ENCODE data around the gene PEF1. TPM values are rescaled to one million over a fixed set of nuclear protein-coding genes. Genes with fewer than 3 reads are reported as not detected.

Gene PEF1
- total and polyA plus RNA-seq, 2 of the 8 experiments (the other 6 are each of a cell fraction or from before 2014, with no cell fraction given), result 35.2 to 69.2 TPM

- H3K27ac ChIP-seq (ENCODE audit: low read depth, low read length), result no peak overlapping the region
- CTCF ChIA-PET (ENCODE audit: partially characterized antibody), result interaction anchor here (1.0 to 24.1 kb wide), 17 partner anchors 9 to 284 kb away, joined by 3 to 370 read pairs (median 6); partner anchors contain the start of gene COL16A1
Measured at GRCh38 chr1:31679676-31680230, 35.1 kb upstream of the PEF1 start.

More at GRCh38 chr1:31679676-31680230, 35.1 kb upstream of the PEF1 start:
- Histone ChIP-seq H3K36me3 (ENCODE audit: control insufficient read depth in 2 of 4, insufficient read depth in 4 of 4, low read length in 3 of 4) (no peaks in the 10 kb centered on the region), H2AK5ac (ENCODE audit: low read depth, low read length) (no peak overlapping the region), H3K4me1 (replicated peaks in 1 of 4; ENCODE audit: control insufficient read depth in 3 of 4, insufficient read depth in 4 of 4, low read length in 3 of 4) (no peaks in the 10 kb centered on the region), H3K18ac (ENCODE audit: extremely low read depth, low read length) (no peak overlapping the region), H2BK20ac (ENCODE audit: low read length) (no peak overlapping the region), H3K23me2 (ENCODE audit: low read depth, low read length) (no peaks in the 10 kb centered on the region), H2AFZ (ENCODE audit: low read length) (no peak overlapping the region), H3K79me1 (ENCODE audit: low read depth, low read length) (no peaks in the 10 kb centered on the region), H3K56ac (replicated peaks; ENCODE audit: insufficient read length, low read depth, low read length) (no peak overlapping the region), H3K23ac (ENCODE audit: insufficient read length) (no peak overlapping the region), H4K20me1 (replicated peaks in 1 of 2; ENCODE audit: control insufficient read depth in 1 of 2, insufficient read depth in 2 of 2, low read length in 2 of 2) (peaks cover 0 to 1% of the 10 kb centered on the region in 2 experiments), H3K27me3 (replicated peaks in 1 of 4; ENCODE audit: control insufficient read depth in 3 of 4, extremely low read depth in 1 of 4, insufficient read depth in 3 of 4, low read length in 3 of 4) (no peaks in the 10 kb centered on the region), H2BK15ac (ENCODE audit: low read length) (no peak overlapping the region), H3K4me2 (ENCODE audit: insufficient read depth in 1 of 2, low read depth in 2 of 2, low read length in 2 of 2) (no peak overlapping the region), H2BK5ac (ENCODE audit: low read depth, low read length) (no peak overlapping the region), H3K9ac (replicated peaks in 1 of 4; ENCODE audit: extremely low read depth in 1 of 4, low read depth in 3 of 4, low read length in 3 of 4) (no peak overlapping the region), H3K4ac (replicated peaks; ENCODE audit: insufficient read length, low read depth, low read length) (no peak overlapping the region), H4K5ac (ENCODE audit: insufficient read length, low read depth, low read length) (no peak overlapping the region), H2BK120ac (replicated peaks; ENCODE audit: low read depth, low read length) (no peak overlapping the region), H3K9me3 (ENCODE audit: insufficient read depth in 2 of 2, low read depth in 1 of 2, low read length in 1 of 2) (no peaks in the 10 kb centered on the region), H3K79me2 (ENCODE audit: control insufficient read depth in 1 of 2, insufficient read depth in 2 of 2, low read length in 2 of 2) (no peaks in the 10 kb centered on the region), H4K8ac (ENCODE audit: extremely low read depth, insufficient read depth, low read length) (no peak overlapping the region), H3K14ac (ENCODE audit: insufficient read length) (no peak overlapping the region), H4K91ac (replicated peaks; ENCODE audit: insufficient read length, low read length) (no peak overlapping the region), H3K4me3 (ENCODE audit: extremely low read depth in 1 of 4, insufficient read depth in 2 of 4, low read depth in 3 of 4, low read length in 4 of 4) (no peak overlapping the region), H2BK12ac (ENCODE audit: low read depth, low read length) (no peak overlapping the region)
- DNase-seq (ENCODE audit: low read depth in 1 of 2, low spot score in 2 of 2) (no peak), FAIRE-seq (no peak)
- POLR2A ChIA-PET (ENCODE audit: partially characterized antibody), result interaction anchor here (0.8 to 1.6 kb wide), 7 partner anchors 10 to 109 kb away, joined by 3 to 4 read pairs (median 3); partner anchors contain the start of gene PEF1
- 89% methylated on average over 16 of the region's 23 CpGs; no CpG with 5 or more reads in 1 of the 2 experiments for WGBS, 2 experiments (ENCODE audit: extremely low coverage in 1 of 2, insufficient coverage in 1 of 2, insufficient read length in 1 of 2, insufficient replicate concordance in 2 of 2, low coverage in 1 of 2, low lambda C conversion rate in 2 of 2, missing lambda C conversion rate in 1 of 2)
- TF ChIP-seq MAX (IDR thresholded peaks at IDR 0.05), result no peak
- TF ChIP-seq FOSL1 (IDR thresholded peaks at IDR 0.05; ENCODE audit: insufficient read depth, low read depth, low read length), result no peak
- no peak for TF ChIP-seq CREB1 (IDR thresholded peaks at IDR 0.05)
- TF ChIP-seq, protein P1, sequence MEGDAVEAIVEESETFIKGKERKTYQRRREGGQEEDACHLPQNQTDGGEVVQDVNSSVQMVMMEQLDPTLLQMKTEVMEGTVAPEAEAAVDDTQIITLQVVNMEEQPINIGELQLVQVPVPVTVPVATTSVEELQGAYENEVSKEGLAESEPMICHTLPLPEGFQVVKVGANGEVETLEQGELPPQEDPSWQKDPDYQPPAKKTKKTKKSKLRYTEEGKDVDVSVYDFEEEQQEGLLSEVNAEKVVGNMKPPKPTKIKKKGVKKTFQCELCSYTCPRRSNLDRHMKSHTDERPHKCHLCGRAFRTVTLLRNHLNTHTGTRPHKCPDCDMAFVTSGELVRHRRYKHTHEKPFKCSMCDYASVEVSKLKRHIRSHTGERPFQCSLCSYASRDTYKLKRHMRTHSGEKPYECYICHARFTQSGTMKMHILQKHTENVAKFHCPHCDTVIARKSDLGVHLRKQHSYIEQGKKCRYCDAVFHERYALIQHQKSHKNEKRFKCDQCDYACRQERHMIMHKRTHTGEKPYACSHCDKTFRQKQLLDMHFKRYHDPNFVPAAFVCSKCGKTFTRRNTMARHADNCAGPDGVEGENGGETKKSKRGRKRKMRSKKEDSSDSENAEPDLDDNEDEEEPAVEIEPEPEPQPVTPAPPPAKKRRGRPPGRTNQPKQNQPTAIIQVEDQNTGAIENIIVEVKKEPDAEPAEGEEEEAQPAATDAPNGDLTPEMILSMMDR (IDR thresholded peaks at IDR 0.05; ENCODE audit: control extremely low read depth in 1 of 3, insufficient read depth in 1 of 3, low read depth in 1 of 3, low read length in 3 of 3), result peak; percentile 18 to 43 (median 43); a peak in 3 of 4 replicates
